Measurements from ENCODE around the gene RBM45.

The RBM45 gene

DNA sequence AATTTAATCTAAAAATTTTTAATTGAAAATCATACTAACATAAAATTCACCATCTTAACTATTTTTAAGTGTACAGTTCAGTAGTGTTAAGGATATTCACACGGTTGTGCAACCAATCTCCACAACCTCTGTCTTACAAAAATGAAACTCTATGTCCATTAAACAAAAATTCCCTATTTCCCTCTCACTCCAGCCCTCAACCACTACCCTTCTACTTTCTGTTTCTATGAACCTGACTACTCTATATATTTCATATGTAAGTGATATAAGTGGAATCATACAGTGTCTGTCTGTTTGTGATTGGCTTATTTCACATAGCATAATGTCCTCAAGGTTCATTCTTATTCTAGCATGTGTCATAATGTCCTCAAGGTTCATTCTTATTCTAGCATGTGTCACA is 47.7 kb downstream of the RBM45 start:
- DNase-seq (ENCODE audit: low read depth in 2 of 2): no peak

DNA sequence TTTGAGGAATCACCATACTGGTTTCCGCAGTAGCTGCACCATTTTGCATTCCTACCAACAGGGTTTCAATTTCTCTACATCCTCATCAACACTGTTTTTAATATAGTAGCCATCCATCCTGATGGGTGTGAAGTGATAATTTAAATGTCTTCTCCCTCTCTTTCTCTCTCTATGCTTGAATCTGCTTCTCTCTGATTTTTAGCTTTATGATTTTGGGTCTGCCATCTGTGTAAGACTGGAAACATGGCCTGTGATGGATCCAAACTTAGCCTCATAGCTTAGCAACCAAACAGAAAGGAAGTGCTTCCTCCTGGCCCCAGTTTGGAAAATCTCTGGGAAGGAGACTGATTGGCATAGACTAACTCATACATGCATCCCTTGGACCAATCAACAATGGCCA is 48.4 kb downstream of the RBM45 start:
- DNase-seq (ENCODE audit: low read depth in 2 of 2): no peak

- no peak for DNase-seq (ENCODE audit: low read depth in 2 of 2)
These were observed 51.2 kb downstream of the RBM45 start for GRCh38 chr2:178163395-178163794.

DNA sequence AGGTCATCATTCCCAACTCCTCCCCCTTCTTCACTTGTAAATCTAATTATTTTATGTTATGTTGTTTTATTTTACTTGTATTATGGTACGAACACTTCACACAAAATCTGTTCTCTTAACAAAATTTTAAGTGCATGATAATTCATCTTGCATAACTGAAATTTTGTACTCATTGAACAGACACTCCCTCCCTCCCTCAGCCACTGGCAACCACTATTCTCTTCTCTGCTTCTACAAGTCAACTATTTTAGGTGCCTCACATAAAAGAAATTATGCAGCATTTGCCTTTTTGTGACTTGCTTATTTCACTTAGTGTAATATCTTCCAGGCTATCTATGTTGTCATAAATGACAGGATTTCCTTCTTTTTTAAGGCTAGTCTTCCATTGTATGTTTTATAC is 51.7 kb downstream of the RBM45 start:
- DNase-seq (ENCODE audit: low read depth in 2 of 2): no peak

GRCh38 chr2:178173657-178174056 is 61.4 kb downstream of the RBM45 start:
- no peak for DNase-seq (ENCODE audit: low read depth in 2 of 2)

DNA sequence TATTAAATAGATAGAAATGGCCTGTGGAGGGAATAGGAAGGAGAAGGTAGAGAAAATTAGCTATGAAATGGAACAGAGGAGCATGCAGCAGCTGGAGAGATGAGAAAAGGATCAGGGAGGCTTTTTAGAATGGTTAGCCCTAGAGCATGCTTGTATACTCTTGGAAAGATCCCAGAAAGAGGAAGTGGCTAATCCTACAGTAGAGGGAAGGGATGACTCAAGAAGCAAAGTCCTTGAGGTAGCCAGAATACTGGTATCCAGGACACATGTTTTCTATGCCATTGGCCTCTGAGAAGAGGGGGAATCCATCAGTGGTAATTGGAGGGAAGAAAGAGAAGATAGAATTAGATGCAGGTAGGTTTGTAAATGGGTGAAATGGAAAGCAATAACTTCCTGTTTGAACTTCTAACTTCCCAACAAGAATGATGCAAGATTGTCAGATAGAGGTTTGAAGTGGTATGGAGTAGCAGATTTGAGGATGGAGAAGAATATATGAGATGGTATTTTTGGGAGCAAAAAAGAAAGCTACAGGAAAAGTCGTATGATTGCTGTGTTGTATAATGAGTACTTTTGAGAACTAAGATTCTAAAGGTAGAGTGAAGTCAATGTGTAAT is 64.9 kb downstream of the RBM45 start:
- DNase-seq (ENCODE audit: low read depth in 2 of 2): no peak
